Mucosa of rectum (tissue), 2 donors: ENCODE results near the gene MYCN.

Source experiments
- H3K27ac ChIP-seq, 2 donors: one replicate each; pipeline ENCODE4 v1.7.0; 2013; ENCODE audit warnings: inconsistent platforms in 2 of 2, low read depth in 2 of 2, low read length in 2 of 2
- H3K27me3 ChIP-seq, 2 donors: one replicate each; pipeline ENCODE4 v1.7.0; 2013; ENCODE audit warnings: low read length in 2 of 2; ENCODE audit not compliant: control insufficient read depth in 2 of 2, insufficient read depth in 2 of 2
- H3K36me3 ChIP-seq, 2 donors: one replicate each; pipeline ENCODE4 v1.7.0; 2013; ENCODE audit warnings: low read length in 2 of 2; ENCODE audit not compliant: control insufficient read depth in 2 of 2, insufficient read depth in 2 of 2
- H3K4me1 ChIP-seq, 2 donors: one replicate each; pipeline ENCODE4 v1.7.0; 2013; ENCODE audit warnings: low read length in 2 of 2, mild to moderate bottlenecking in 1 of 2; ENCODE audit not compliant: control insufficient read depth in 2 of 2, insufficient read depth in 2 of 2
- H3K4me3 ChIP-seq, 2 donors: one replicate each; pipeline ENCODE4 v1.7.0; 2013; ENCODE audit warnings: low read length in 2 of 2
- H3K9ac ChIP-seq, 2 donors: one replicate each; pipeline ENCODE4 v1.7.0; 2013; ENCODE audit warnings: low read length in 2 of 2, low read depth in 1 of 2, mild to moderate bottlenecking in 1 of 2
- H3K9me3 ChIP-seq, 2 donors: one replicate each; pipeline ENCODE4 v1.7.0; 2013; ENCODE audit warnings: low read length in 2 of 2; ENCODE audit not compliant: control insufficient read depth in 2 of 2
- donor health status: healthy.
- donor health status: Normal muscosa, but diverticular disease.

The MYCN gene

DNA sequence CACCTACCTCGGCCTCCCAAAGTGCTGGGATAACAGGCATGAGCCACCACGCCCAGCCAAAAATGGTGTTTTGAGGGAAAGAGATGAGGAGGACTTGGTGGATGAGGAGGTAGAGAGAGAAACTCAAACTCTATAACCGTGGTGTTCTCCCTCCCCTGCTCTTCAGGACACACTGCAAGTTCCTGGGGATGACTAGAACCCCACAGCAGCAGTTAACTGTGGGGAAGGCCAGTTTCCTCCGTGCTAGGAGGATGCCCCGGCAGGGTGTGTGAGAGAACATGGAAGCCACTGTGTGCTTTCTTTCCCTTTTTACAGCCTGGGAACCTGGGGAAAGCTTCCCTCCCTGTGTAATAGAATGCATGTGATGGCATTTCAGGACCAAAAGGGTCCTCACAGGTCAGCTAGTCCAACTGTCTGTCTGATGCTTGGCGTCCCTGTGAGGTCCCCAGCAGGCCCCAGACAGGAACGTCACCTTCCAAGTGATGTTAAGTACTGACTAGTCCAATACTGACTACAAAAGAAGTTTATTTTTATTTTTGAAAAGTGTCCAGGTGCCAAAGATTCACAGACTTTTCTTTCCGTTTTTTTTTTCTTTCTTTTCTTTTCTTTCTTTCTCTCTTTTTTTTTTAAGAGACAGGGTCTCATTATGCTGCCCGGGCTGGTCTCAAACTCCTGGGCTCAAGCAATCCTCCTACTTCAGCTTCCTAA lies 38.9 kb downstream of the MYCN start:
- Histone ChIP-seq H3K9ac (no peak overlapping the region), H3K4me3 (no peak overlapping the region), H3K36me3 (no peaks in the 10 kb centered on the region), H3K27ac (no peak overlapping the region), H3K9me3 (no peaks in the 10 kb centered on the region), H3K4me1 (no peaks in the 10 kb centered on the region), H3K27me3 (no peaks in the 10 kb centered on the region)

GRCh38 chr2:15979759-15980604 lies 39.6 kb downstream of the MYCN start:
- H3K36me3 ChIP-seq, result no peaks in the 10 kb centered on the region
- H3K9me3 ChIP-seq, result no peaks in the 10 kb centered on the region
- H3K4me3 ChIP-seq, result no peak overlapping the region
- no peak overlapping the region for H3K27ac ChIP-seq
- no peak overlapping the region for H3K9ac ChIP-seq
- H3K4me1 ChIP-seq, result no peaks in the 10 kb centered on the region
- H3K27me3 ChIP-seq, result no peaks in the 10 kb centered on the region

DNA sequence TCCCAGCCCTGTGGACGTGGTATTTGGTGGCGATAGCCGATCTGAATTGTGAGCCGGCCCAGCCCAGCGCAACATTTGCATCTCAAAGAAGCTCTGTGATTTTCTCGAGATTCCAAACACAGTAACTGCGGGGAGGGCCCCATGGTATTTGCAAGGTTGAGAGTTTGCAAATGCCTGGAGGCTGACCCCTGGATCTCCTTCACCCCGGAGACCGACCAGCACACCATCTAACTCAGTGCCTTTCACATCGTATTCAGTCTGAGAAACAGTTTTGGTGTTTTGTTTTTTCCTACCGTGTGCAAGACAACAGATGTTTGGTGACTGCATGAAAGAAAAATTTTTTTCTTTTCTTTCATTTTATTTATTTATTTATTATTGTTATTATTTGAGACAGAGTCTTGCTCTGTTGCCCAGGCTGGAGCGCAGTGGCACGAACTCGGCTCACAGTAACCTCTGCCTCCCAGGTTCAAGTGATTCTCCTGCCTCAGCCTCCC lies 40.3 kb downstream of the MYCN start:
- Histone ChIP-seq H3K27ac (no peak overlapping the region), H3K4me3 (no peak overlapping the region), H3K9ac (no peak overlapping the region), H3K27me3 (no peaks in the 10 kb centered on the region), H3K4me1 (no peaks in the 10 kb centered on the region), H3K36me3 (no peaks in the 10 kb centered on the region), H3K9me3 (no peaks in the 10 kb centered on the region)

DNA sequence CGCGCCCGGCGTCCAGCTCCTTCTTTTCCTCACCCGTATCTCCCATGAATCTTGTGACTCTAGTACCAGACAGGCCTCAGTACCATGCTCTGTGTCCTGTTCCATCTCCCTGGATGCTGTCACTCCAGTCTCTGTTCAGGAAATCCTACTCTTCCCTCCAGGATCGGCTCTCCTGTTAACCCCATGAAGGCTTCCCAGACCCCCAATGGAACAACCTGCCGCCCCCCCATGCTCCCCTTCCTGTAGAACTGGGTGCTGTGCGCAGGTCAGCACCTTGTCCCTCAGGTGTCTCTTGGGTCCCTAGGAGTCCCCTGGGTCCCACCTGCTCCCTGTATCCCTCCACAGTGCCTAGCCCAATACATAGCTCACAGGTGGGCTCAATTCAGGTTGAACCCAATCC lies 41.3 kb downstream of the MYCN start:
- no peaks in the 10 kb centered on the region for H3K27me3 ChIP-seq
- no peaks in the 10 kb centered on the region for H3K36me3 ChIP-seq
- H3K9me3 ChIP-seq, result no peaks in the 10 kb centered on the region
- no peak overlapping the region for H3K9ac ChIP-seq
- H3K4me3 ChIP-seq, result no peak overlapping the region
- H3K4me1 ChIP-seq, result no peaks in the 10 kb centered on the region
- H3K27ac ChIP-seq, result no peak overlapping the region

- Histone ChIP-seq H3K9me3 (no peaks in the 10 kb centered on the region), H3K4me3 (no peak overlapping the region), H3K27me3 (no peaks in the 10 kb centered on the region), H3K27ac (no peak overlapping the region), H3K36me3 (no peaks in the 10 kb centered on the region), H3K9ac (no peak overlapping the region), H3K4me1 (no peaks in the 10 kb centered on the region)
Measured at GRCh38 chr2:15982285-15983044, 42.1 kb downstream of the MYCN start.

- Histone ChIP-seq H3K4me1 (no peaks in the 10 kb centered on the region), H3K9ac (no peak overlapping the region), H3K4me3 (no peak overlapping the region), H3K27me3 (no peaks in the 10 kb centered on the region), H3K36me3 (no peaks in the 10 kb centered on the region), H3K9me3 (no peaks in the 10 kb centered on the region), H3K27ac (no peak overlapping the region)
Measured at GRCh38 chr2:15983496-15983895, 43.1 kb downstream of the MYCN start.

DNA sequence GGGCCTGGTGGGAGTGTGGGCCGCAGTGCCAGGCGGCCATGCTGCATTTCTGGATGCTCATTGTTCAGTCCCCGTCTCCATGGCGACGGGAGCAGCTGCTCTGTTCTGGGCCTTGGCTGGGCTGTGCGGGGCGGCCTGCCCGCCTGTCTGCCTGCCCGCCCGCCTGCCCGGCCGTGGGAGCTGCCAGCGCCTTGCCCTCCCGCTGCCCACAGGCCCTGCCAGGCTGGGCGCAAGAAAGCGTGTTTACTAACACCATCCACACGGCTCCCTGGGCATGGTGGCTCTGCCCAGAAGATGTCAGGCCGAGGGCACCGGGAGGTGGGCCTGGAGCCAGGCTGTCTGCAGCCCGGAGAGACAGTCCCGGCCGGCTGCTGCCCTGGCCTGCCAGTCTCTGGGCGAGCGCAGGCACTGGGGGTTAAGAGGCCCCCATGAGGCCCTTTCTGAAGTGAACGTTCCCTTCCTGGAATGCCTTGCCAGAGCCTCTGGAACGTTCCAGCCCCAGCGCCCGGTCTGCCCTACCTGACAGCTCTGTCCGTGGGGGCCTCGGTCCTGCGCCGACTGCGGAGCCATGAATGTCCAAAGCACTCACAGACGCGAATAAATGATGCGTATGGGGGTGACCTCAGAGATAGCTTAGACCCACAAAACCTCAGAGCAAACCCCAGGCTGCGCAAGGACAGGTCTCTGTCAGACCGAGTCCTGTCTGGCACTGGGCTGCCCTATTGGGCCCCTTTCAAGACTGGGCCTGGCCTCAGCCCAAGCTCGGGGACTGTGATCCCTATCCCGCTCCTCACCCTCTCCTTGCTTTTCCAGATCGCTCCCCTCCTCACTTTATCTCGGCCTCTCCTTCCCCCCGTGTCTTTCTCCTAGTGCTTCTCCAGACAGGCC lies 44.3 kb downstream of the MYCN start:
- Histone ChIP-seq H3K27ac (no peak overlapping the region), H3K4me1 (no peaks in the 10 kb centered on the region), H3K9ac (no peak overlapping the region), H3K27me3 (no peaks in the 10 kb centered on the region), H3K4me3 (no peak overlapping the region), H3K9me3 (no peaks in the 10 kb centered on the region), H3K36me3 (no peaks in the 10 kb centered on the region)

DNA sequence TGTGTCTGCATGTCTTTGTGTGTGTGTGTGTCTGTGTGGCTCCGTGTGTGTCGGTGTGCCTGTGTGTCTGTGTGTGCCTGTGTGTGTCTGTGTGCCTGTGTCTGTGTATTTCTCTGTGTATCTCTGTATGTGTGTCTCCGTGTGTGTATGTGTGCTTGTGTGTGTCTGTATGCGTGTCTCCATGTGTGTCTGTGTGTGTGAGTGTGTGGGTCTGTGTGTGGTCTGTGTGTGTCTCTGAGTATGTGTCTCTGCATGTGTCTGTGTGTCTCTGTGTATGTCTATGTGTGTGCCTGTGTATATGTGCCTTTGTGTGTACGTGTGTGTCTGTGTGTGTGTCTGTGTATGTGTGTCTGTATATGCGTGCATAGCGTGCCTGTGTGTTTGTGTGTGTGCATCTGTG lies 45.2 kb downstream of the MYCN start:
- no peak overlapping the region for H3K27ac ChIP-seq
- no peaks in the 10 kb centered on the region for H3K9me3 ChIP-seq
- no peaks in the 10 kb centered on the region for H3K27me3 ChIP-seq
- H3K4me3 ChIP-seq, result no peak overlapping the region
- no peaks in the 10 kb centered on the region for H3K36me3 ChIP-seq
- no peak overlapping the region for H3K9ac ChIP-seq
- no peaks in the 10 kb centered on the region for H3K4me1 ChIP-seq

DNA sequence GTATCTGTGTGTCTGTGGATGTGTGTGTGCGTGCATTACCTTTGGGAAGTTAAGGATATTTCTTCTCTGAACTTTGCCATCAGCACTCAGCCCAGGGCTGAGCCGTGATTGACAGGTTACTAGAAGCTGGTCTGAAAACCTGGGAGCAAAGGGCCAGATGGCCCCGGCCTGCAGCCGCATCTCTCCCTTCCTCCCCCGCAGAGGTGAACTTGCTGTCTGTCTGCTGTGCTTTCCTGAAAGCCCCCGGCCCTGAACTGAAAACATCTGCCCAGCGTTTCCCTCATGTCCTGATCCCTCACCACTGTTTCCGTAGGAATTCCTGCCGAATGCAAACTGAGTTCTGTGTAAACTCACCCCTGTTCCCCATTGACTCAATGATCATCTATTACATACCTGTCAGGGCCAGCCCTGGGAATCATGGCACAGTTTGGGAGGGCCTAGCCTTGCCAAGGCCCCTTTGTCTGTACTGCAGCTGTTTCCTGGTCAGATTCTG lies 45.8 kb downstream of the MYCN start:
- Histone ChIP-seq H3K4me1 (no peaks in the 10 kb centered on the region), H3K9ac (no peak overlapping the region), H3K4me3 (no peak overlapping the region), H3K27ac (no peak overlapping the region), H3K27me3 (no peaks in the 10 kb centered on the region), H3K9me3 (no peaks in the 10 kb centered on the region), H3K36me3 (no peaks in the 10 kb centered on the region)
